NCI-H526 treated with DMSO at 0.1 percent for 48 hours (cell line): ENCODE results near the gene AMELX.

Source experiments
- DNase-seq: peaks from one replicate; lab custom pipeline; 2025; lab: John Stamatoyannopoulos, UW

Gene AMELX

DNA sequence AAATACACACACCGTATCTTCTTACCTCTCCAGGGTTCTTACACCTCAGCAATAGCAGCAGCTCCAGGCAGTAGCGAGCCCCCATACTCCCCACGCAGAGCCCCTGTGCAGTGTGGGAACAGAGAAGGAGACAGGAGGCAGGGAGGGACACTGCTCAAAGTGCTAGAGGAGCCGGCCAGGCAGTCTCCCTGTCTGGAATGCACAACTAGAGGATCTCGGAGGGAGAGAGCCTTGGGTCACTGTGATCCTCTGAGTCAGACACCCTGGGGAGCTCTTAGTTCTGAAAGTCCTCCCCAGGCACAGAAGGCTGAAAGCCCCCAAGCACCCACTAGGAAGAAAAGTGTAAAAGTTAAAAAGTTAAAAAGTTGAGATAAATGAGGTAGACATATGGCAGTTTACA lies 16.0 kb downstream of the AMELX start:
- no peak for DNase-seq

DNA sequence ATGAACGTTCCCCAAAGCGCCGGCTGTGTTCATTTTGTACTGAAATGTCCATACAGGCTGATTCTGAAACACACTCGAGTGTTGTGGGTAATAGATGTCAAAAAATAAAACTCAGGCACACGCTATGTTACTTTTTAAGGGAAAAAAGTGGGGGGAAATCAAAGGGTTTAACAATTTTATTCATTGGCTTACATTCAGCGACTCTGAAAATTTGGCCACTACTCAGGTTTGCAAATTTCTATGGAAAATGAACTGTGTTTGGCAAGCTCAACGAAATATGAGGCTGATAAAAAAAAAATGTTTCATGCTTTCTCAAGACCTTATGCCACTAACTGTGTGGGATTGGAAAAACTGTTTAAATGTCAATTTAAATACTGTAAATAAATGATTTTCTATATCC lies 18.5 kb downstream of the AMELX start:
- DNase-seq, result no peak

DNA sequence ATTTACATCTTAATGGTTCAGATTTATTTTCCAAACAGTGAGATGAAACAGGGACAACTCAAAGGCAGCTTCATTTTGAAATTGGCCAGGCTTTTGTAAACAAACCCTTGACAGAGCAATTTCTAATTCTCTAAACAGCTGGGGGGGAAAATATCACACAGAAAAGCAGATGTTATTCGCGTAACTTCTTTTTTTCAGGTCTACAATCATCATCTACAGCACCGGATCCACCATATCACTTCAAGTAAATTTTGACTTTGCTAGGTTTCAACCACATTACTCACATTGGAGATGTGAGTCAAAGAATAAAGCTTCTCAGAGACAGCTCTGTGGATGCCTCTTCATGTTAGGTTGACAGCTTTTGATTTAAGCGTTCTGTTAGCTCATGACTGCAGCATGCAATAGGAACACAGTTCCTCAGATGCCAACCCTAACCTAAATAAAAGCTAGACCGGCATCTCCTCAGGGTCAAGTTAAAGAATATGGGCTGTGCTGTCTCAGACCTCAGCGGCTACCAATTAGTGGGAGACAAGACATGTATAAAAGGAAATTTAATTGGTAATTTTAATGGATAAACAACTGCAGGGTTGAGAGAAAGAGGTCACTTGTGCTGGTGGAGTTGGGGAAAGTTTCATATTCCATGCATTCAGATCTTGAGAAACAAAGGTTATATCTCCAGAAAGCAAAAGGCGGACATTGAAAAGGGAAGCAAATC lies 26.8 kb downstream of the AMELX start:
- no peak for DNase-seq

DNA sequence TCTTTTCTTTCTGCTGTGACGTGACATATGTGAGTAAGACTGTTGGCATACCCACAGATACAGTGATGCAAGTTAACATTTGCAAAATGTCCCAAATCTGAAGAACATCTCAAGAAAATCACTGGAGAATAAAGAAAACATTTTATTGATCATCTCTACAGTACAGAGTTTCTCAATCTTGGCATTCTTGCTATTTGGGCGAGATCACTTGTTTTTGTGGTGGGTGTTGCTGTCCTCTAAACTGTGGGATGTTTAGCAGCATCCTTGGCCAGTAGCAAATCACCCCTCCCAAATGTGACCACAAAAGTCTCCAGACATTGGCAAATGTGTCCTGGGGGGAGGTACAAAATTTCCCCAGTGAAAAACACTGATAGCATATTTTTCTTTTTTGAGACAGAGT lies 28.8 kb downstream of the AMELX start:
- DNase-seq, result no peak

DNA sequence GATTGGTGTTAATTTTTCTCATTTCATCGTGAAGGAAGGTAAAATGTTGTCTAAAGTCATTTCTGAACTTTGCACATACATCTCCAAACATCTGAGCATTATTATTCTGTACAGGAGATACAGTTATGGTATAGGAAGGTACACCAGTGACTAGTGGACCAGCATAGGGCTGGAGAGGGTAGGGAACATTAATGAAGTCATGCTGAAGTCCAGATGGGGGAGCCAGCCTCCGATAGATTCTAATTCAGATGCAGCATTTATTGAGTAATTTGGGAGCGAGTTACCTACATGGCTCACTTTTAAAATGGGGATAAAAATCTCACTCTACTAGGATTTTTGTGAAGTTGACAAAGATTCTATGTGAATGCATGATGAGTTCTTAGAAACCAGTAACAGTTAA lies 34.9 kb downstream of the AMELX start:
- no peak for DNase-seq

DNA sequence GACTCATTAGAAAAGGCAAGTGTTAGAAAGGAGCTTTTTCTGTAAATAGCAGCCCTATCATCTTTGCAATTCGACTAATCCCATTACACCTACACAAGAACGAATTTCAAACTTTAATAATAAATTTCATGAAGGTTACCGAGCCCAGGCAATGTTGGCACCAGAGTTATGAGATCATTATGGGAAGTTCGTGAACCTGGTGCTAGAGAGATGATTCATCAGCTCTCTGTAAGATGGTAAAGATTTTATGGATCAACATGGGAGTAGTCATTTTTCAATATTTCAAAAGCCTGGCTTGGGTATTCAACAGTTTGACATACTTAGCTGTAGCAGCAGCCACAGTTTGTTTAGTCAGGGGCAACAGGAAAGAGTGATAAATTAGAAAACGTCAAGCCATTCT lies 35.8 kb downstream of the AMELX start:
- no peak for DNase-seq

DNA sequence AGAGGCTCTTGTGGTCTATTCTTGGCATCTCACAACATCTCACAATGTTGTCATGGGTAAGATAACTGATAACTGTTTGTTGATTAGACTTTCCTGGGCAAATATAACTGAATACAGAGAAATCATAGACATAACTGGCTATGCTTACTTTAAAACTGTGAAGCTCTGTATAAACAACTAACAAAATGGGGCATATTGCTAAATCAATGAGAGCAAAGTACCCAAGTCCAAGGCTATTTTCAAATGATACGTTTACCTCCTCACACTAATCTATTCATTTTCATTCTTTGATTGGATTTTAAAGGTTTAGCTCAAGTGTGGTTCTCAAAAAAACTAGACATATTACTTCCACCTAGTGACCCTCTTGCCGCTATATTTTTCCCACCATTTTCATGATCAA lies 38.6 kb downstream of the AMELX start:
- no peak for DNase-seq

DNA sequence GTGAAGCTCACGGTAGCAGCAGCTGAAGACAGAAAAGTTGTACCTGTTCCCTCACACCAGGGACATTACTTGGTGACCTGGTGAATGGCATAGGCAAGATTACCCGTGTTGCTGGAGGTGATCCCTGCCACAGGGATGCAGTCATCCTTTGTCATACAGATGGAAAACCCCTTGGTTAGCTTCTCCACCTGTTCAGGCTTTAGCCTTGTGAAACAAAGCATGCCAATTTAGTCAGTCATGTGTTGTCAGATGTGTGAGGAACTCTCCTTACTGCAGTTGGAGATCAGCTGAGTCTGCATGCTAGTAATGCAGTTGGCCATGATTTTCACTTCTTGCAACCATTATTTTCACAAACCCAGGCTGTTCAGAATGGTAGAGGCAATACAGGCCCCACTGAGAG lies 41.0 kb downstream of the AMELX start:
- DNase-seq, result no peak

DNA sequence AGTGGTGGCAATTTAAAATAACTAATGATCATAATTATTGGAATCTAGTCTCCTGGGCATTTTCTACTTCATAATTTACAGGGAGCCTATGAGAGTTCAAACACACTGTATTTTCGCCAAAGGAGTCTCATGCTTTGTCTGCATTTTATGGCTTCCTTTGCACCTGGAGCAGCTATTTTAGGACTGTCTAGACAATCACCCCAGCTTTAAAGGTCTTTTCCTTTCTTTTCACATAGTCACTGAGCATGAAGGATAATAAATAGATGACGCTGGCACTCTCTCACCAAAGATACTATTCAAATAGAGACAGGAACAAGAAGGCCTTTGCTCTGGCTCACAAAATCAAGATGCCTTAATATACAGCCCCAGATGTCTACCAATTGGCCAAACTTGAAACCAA lies 43.0 kb downstream of the AMELX start:
- no peak for DNase-seq

DNA sequence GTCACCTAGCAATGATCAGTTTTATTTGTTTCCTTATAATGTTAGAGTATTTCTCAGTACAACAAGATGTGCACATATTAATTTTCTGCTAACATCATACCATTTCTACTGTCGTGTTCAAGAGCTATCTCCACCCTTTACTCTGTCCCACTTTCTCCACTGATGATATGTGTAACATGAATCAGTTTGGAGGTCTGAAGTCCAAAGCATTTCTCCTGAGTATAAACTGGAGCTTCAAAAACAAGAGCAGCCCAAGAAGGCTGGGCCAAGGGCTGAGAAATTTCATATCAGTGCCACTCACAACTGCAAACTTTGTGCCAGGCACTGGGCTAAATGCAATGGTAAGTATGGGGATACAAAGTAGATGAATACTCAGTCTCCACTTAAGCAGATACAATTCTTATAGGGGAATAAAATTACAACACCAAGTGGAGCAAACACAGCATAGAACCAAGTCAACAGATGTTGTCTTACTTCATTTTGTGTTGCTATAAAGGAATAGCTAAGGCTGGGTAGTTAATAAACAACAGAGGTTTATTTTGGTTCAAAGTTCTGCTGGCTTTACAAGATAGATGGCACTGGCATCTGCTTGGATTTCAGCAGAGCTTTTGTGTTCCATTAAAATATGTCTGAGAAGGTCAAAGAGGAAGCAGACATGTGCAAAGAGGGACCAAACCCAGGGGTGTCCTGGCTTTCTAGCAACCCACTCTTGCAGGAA lies 44.2 kb downstream of the AMELX start:
- DNase-seq, result no peak

DNA sequence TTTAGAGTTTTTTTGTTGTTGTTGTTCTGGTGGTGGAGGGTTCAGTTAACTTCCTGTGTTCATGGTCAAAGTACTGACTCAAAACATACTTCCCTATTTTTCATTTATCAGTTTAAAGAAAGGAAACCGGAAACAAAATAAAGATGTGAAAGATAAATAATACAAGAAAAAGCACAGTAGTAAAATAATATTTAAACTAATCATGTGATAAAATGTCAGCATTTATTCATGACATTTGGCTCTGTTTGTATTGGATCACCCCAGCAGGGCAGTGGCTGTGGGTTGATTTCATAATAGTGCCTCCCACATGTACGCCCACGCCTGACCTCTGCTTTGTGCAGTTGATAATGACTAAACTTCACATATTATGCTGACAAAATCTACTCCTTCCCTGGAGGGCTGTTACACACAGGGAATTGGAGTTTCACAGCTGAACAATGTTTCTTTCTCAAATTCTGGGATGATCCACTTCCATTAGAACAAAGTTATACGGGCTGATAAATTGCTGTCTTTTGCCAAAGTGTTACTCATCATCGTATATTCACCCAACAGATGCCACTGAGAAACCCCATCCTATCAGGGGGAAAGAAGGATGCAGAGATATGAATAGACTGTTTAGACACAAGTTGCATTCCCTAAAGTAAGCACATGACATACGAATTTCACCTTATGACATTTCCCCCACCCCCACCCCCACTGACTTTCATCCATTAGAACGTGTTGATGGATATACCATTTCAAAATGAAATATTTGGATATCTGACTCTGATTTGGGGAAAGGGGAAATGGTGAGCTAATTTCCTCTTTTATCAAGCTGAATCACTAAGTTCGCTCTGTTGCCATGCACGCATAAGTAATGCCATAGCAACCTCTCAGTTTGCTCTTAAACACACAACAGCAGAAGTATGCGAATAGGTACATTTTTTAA lies 48.3 kb downstream of the AMELX start:
- DNase-seq, result no peak

DNA sequence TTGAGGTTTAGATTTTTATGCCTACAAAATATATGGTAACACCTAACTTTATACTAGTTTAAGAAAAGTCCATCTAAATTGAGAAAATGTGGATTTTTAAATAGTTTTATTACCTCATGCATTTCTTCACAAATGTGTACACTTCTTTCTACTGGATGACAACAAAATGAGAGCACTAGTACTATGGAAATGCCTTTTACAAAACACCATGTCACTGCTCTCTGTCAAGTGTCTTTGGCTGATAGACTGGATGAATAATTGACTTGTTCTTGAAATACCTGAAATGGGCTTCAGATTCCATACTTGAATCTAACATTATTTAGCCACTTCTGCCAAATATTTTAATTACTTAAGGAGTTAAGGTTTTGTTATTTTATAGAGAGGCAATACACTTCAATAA lies 49.5 kb downstream of the AMELX start:
- DNase-seq, result no peak

DNA sequence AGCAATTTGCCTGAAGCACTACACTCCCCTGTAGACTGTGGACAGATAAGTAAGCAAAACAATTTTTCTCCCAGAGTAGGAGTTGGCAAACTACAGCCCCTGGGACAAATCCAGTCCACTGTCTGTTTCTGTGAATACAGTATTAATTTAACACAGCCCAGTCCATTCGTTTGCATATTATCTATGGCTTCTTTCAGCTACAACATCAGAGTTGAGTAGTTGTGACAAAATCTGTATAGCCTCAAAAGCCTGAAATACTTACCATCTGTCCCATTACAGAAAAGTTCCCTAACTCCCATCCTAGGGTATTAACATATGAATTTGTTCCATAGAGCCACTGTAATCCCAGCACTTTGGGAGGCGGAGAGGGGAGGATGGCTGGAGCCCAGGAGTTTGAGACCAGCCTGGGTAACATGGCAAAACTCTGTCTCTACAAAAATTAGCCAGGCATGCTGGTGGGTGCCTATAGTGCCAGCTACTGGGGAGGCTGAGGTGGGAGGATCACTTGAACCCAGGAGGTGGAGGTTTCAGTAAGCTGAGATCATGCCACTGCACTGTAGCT lies 53.0 kb downstream of the AMELX start:
- no peak for DNase-seq

DNA sequence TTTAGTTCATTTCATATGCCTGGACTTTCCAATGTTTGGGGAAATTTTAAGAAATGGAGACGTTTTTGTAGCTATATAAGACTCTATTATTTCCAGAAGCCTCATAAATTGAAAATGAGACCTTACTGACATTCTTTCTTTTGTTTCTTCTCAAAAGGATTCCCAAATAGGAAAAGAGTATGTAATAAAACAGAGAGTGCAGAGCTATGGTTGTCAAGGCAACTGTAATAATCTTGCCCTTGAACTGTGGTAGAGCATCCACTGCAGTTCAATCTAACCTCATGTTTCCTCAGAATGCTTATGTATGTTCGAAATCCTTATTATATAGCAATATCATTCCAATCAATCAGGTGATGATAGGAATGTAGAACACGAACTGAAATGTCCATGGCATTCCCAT lies 54.1 kb downstream of the AMELX start:
- no peak for DNase-seq

DNA sequence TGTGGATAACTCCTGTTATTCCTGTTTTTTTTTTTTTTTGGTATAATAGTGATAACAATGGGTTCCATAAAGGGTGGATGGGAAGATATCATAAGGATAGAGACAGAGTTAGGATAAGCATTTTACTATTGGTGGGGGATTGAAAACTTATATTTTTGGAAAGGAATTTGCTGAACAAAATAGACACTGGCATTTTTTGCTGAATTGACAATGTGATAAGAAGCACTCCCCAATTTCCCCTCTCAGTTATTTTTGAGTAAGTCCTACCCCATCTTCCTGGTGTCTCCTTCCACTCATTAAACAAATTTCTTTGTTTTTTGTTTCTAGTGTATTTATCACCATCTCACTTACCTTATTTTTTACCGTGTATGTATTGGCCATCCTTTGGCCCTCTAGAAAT lies 55.8 kb downstream of the AMELX start:
- DNase-seq, result no peak

DNA sequence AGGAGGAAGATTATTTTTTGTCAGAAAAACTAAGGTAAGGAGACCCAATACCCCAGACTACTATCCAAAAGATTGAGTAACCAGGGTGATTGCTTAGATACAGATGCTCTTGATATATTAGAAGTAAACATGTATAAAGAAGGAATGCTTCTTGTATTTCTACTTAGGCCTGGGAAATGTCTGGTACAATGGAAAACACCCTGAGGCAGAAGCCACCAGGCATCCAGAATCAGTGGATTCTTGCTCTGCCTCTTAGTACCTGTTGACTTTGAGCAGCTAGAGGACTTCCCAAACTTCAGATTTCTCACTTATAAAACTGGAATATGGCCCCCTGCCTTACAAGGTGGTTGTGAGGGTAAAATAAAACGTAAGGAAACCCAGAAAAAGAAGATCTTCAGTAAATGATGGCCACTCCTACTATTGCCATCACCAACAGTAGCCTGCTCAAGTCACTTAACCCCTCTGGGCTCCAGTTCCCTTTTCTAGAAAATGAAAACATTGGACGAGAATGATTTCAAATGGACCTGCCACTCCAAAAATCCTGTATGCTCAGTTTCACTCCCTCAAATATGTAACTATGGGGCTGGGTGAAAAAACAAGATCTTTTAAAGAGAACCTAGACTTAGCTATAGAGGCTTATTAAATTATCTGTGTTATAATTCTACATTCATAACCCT lies 56.6 kb downstream of the AMELX start:
- DNase-seq, result no peak
